Measurements from ENCODE around the gene SETD2. TPM values are rescaled to one million over a fixed set of nuclear protein-coding genes. Genes with fewer than 3 reads are reported as not detected.
"Not testable (repeated sequence)": the region's sequence is repeated elsewhere in the genome, so short reads cannot be mapped to it uniquely, and the experiment has no call there.

The SETD2 gene
- total RNA-seq, 1 experiment from 2014 or later = 47.6 TPM

GRCh38 chr3:47079432-47079831 lies 84.5 kb downstream of the SETD2 start:
- H3K27me3 ChIP-seq (replicated peaks; ENCODE audit: control insufficient read depth, insufficient read depth, low read length) = no peaks in the 10 kb centered on the region
- intact Hi-C loops (cut with micrococcal nuclease; ENCODE audit: unreplicated experiment) = no loop called here
- H3K36me3 Mint-ChIP-seq (ENCODE audit: insufficient read depth, unreplicated experiment) = peaks cover 56% of the 10 kb centered on the region
- CTCF ChIA-PET = no interaction called here
- no peak overlapping the region for H3K4me3 ChIP-seq (ENCODE audit: low read depth, low read length)
- H3K9me3 Mint-ChIP-seq (ENCODE audit: unreplicated experiment) = no peaks in the 10 kb centered on the region
- no peak overlapping the region for H3K27ac Mint-ChIP-seq (ENCODE audit: unreplicated experiment)
- no peaks in the 10 kb centered on the region for H3K4me1 Mint-ChIP-seq (ENCODE audit: low read depth, unreplicated experiment)
- no peak overlapping the region for H3K4me3 Mint-ChIP-seq (ENCODE audit: unreplicated experiment)
- no peak for TF ChIP-seq CTCF (IDR thresholded peaks at IDR 0.05; ENCODE audit: insufficient read depth in 1 of 2, low read depth in 1 of 2, low read length in 1 of 2, severe bottlenecking in 1 of 2, unreplicated experiment in 1 of 2)
- H3K9me3 ChIP-seq = no peaks in the 10 kb centered on the region
- no peaks in the 10 kb centered on the region for H3K27me3 Mint-ChIP-seq (ENCODE audit: insufficient read depth, unreplicated experiment)
- BruUV-seq (replicated peaks) = no TSS peak
- no peaks in the 10 kb centered on the region; the same call in 1 of the 2 replicates for H3K36me3 ChIP-seq (ENCODE audit: control insufficient read depth, insufficient read depth, low read length)
- DNase-seq = no peak
- POLR2A ChIA-PET = no interaction called here
- no peaks in the 10 kb centered on the region for H3K4me1 ChIP-seq

GRCh38 chr3:47073685-47074084 lies 90.2 kb downstream of the SETD2 start:
- CTCF ChIA-PET = no interaction called here

DNA sequence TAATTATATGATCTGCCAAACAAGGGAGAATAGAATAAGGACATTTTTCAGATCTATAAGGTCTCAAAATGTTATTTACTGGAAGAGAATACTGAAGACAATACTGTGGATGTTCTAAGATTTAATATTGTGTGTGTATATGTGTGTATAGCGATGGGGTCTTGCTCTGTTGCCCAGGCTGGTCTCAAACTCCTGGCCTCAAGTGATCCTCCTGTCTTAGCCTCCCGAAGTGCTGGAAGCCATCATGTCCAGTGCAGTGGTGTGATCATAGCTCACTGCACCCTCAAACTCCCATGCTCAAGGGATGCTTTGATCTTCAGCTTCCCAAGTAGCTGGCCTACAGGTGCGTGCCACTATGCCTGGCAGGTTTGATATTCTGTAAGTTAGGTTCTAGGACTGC lies 93.1 kb downstream of the SETD2 start:
- POLR2A ChIA-PET = interaction anchor here (0.6 kb wide), 1 partner anchor 94 kb away, joined by 6 read pairs; no protein-coding TSS in a partner anchor
- no peak overlapping the region for H3K27ac Mint-ChIP-seq (ENCODE audit: unreplicated experiment)
- H3K4me3 Mint-ChIP-seq (ENCODE audit: unreplicated experiment) = no peak overlapping the region
- TF ChIP-seq CTCF (IDR thresholded peaks at IDR 0.05; ENCODE audit: insufficient read depth in 1 of 2, low read depth in 1 of 2, low read length in 1 of 2, severe bottlenecking in 1 of 2, unreplicated experiment in 1 of 2) = no peak
- H3K36me3 Mint-ChIP-seq (ENCODE audit: insufficient read depth, unreplicated experiment) = peaks cover 26% of the 10 kb centered on the region
- no peaks in the 10 kb centered on the region for H3K9me3 Mint-ChIP-seq (ENCODE audit: unreplicated experiment)
- H3K4me1 Mint-ChIP-seq (ENCODE audit: low read depth, unreplicated experiment) = no peaks in the 10 kb centered on the region
- H3K4me3 ChIP-seq (ENCODE audit: low read depth, low read length) = no peak overlapping the region
- H3K36me3 ChIP-seq (ENCODE audit: control insufficient read depth, insufficient read depth, low read length) = no peaks in the 10 kb centered on the region; the same call in 1 of the 2 replicates
- no TSS peak for BruUV-seq (replicated peaks)
- no peak for DNase-seq
- peaks cover 4% of the 10 kb centered on the region for H3K4me1 ChIP-seq
- no peaks in the 10 kb centered on the region for H3K9me3 ChIP-seq
- intact Hi-C loops (cut with micrococcal nuclease; ENCODE audit: unreplicated experiment) = no loop called here
- CTCF ChIA-PET = no interaction called here
- no peaks in the 10 kb centered on the region for H3K27me3 Mint-ChIP-seq (ENCODE audit: insufficient read depth, unreplicated experiment)
- no peaks in the 10 kb centered on the region for H3K27me3 ChIP-seq (replicated peaks; ENCODE audit: control insufficient read depth, insufficient read depth, low read length)

More at GRCh38 chr3:47073685-47074084, 90.2 kb downstream of the SETD2 start:
- Histone ChIP-seq H3K27me3 (replicated peaks; ENCODE audit: control insufficient read depth, insufficient read depth, low read length) (no peaks in the 10 kb centered on the region), H3K9me3 (no peaks in the 10 kb centered on the region), H3K36me3 (ENCODE audit: control insufficient read depth, insufficient read depth, low read length) (no peaks in the 10 kb centered on the region), H3K4me1 (no peaks in the 10 kb centered on the region), H3K4me3 (ENCODE audit: low read depth, low read length) (no peak overlapping the region)
- BruUV-seq (replicated peaks) = no TSS peak
- no peaks in the 10 kb centered on the region for H3K9me3 Mint-ChIP-seq (ENCODE audit: unreplicated experiment)
- intact Hi-C loops (cut with micrococcal nuclease; ENCODE audit: unreplicated experiment) = no loop called here
- no peaks in the 10 kb centered on the region for H3K4me1 Mint-ChIP-seq (ENCODE audit: low read depth, unreplicated experiment)
- peaks cover 34% of the 10 kb centered on the region for H3K36me3 Mint-ChIP-seq (ENCODE audit: insufficient read depth, unreplicated experiment)
- no peaks in the 10 kb centered on the region for H3K27me3 Mint-ChIP-seq (ENCODE audit: insufficient read depth, unreplicated experiment)
- DNase-seq = no peak
- POLR2A ChIA-PET = no interaction called here
- H3K27ac Mint-ChIP-seq (ENCODE audit: unreplicated experiment) = no peak overlapping the region
- no peak for TF ChIP-seq CTCF (IDR thresholded peaks at IDR 0.05; ENCODE audit: insufficient read depth in 1 of 2, low read depth in 1 of 2, low read length in 1 of 2, severe bottlenecking in 1 of 2, unreplicated experiment in 1 of 2)
- no peak overlapping the region for H3K4me3 Mint-ChIP-seq (ENCODE audit: unreplicated experiment)

DNA sequence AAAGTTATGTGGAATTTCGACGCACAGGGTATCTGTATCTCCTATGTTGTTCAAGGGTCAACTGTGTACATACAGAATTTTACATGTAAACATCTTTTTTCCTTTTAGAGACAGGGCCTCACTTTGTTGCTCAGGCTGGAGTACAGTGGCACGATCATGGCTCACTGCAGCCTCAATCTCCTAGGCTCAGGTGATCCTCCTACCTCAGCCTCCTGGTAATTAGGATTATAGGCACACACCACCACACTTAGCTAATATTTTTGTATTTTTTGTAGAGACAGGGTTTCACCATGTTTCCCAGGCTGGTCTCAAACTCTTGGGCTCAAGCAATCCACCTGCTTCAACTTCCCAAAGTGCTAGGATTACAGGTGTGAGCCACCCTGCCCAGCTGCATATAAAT lies 97.7 kb downstream of the SETD2 start:
- peaks cover 14% of the 10 kb centered on the region for H3K4me1 ChIP-seq
- H3K36me3 ChIP-seq (ENCODE audit: control insufficient read depth, insufficient read depth, low read length); intact Hi-C loops (cut with micrococcal nuclease; ENCODE audit: unreplicated experiment); CTCF ChIA-PET; H3K27me3 Mint-ChIP-seq (ENCODE audit: insufficient read depth, unreplicated experiment); H3K9me3 Mint-ChIP-seq (ENCODE audit: unreplicated experiment); H3K4me3 Mint-ChIP-seq (ENCODE audit: unreplicated experiment); H3K4me3 ChIP-seq (ENCODE audit: low read depth, low read length); H3K27ac Mint-ChIP-seq (ENCODE audit: unreplicated experiment); H3K9me3 ChIP-seq; H3K27me3 ChIP-seq (replicated peaks; ENCODE audit: control insufficient read depth, insufficient read depth, low read length); DNase-seq; BruUV-seq (replicated peaks); H3K4me1 Mint-ChIP-seq (ENCODE audit: low read depth, unreplicated experiment); POLR2A ChIA-PET: not testable (repeated sequence)
- H3K36me3 Mint-ChIP-seq (ENCODE audit: insufficient read depth, unreplicated experiment) = peaks cover 45% of the 10 kb centered on the region
